GM06990 (cell line): Measurements from ENCODE around the gene LEFTY2.

Source experiments
- DNase-seq: peaks from one replicate; pipeline ENCODE4 v3.0.0-alpha.2; 2011; ENCODE audit not compliant: insufficient read length; ENCODE audit errors: extremely low read depth
- H3K27me3 ChIP-seq: replicated peaks from 2 replicates; pipeline ENCODE4 v1.6.0; 2011; ENCODE audit warnings: low read length; ENCODE audit not compliant: control insufficient read depth, insufficient read depth
- H3K36me3 ChIP-seq: 2 replicates; pipeline ENCODE4 v1.5.1; 2011; ENCODE audit warnings: low read length; ENCODE audit not compliant: control insufficient read depth, insufficient read depth
- H3K4me3 ChIP-seq: replicated peaks from 2 replicates; pipeline ENCODE4 v1.5.1; 2011; ENCODE audit warnings: low read depth, mild to moderate bottlenecking, control low read depth, low read length
- TF ChIP-seq, protein P1 (sequence below): IDR thresholded peaks from 2 replicates; pipeline ENCODE4 v1.5.1; 2011; ENCODE audit warnings: low read length, control low read depth, mild to moderate bottlenecking, inconsistent platforms; ENCODE audit not compliant: insufficient read depth, poor library complexity, severe bottlenecking

Gene LEFTY2

DNA sequence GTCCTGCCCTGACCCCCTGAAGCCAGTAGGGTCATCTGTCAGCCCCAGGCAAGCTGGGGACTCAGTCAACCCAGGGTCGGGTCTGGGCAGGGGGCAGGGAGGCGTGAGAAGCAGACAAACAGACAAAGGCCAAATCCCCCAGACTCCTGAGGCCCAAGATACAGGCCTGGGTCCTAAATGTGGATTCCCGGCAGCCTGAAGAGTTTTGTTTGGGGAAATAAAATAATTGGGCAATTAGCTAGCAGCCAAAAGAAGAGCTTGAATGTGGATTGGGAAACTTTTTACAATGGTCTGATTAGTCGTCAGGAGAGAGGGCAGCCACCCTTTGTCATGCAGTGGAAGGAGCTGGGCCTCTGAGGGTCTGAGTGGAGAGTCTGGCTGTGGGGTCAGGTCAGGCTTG, 4.5 kb upstream of the LEFTY2 start:
- no peaks in the 10 kb centered on the region for H3K36me3 ChIP-seq
- no peaks in the 10 kb centered on the region for H3K27me3 ChIP-seq
- TF ChIP-seq, protein P1, sequence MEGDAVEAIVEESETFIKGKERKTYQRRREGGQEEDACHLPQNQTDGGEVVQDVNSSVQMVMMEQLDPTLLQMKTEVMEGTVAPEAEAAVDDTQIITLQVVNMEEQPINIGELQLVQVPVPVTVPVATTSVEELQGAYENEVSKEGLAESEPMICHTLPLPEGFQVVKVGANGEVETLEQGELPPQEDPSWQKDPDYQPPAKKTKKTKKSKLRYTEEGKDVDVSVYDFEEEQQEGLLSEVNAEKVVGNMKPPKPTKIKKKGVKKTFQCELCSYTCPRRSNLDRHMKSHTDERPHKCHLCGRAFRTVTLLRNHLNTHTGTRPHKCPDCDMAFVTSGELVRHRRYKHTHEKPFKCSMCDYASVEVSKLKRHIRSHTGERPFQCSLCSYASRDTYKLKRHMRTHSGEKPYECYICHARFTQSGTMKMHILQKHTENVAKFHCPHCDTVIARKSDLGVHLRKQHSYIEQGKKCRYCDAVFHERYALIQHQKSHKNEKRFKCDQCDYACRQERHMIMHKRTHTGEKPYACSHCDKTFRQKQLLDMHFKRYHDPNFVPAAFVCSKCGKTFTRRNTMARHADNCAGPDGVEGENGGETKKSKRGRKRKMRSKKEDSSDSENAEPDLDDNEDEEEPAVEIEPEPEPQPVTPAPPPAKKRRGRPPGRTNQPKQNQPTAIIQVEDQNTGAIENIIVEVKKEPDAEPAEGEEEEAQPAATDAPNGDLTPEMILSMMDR: no peak
- no peak for DNase-seq
- no peak overlapping the region for H3K4me3 ChIP-seq

DNA sequence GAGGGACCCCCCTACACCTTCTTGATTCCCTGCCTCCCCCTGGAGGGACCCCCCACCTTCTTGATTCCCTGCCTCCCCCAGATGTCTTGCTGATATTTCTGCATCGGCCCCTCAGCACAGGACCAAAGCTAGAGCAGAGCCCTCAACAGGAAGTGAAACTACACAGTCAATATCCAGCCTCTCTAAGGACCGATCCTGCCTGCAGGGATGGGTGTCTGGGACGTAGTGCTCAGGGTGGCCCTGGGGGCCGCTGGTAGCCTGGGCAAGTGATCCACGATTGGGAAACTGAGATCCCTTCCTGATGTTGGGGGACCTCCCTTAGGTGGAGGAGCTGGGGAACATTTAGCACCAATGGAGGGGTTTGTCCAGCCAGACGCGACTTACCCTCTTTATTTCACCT, 3.9 kb upstream of the LEFTY2 start:
- TF ChIP-seq, protein P1: no peak
- no peaks in the 10 kb centered on the region for H3K36me3 ChIP-seq
- DNase-seq: peak; percentile 50
- H3K4me3 ChIP-seq: no peak overlapping the region
- H3K27me3 ChIP-seq: no peaks in the 10 kb centered on the region

DNA sequence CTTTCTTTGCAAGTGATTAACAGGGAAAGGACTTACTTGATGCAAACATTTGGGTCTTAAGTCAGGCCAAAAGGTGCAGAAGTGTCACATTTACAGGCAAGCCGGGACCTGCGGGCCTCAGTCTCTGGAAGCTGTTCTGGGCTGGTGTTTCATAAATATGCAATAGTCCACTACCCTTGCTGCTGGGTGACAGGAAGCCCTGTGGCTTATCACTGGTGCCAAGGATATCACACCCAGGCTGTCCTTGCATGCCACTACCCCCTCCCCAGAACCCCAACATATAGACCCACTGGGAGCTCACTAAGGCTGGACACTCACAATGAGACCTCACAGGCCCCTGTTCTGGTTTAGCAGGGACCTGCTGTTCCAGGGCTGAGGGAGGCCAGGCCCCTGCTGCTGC, 3.4 kb upstream of the LEFTY2 start:
- TF ChIP-seq, protein P1: no peak
- DNase-seq: no peak
- Histone ChIP-seq H3K36me3 (no peaks in the 10 kb centered on the region), H3K4me3 (no peak overlapping the region), H3K27me3 (no peaks in the 10 kb centered on the region)

DNA sequence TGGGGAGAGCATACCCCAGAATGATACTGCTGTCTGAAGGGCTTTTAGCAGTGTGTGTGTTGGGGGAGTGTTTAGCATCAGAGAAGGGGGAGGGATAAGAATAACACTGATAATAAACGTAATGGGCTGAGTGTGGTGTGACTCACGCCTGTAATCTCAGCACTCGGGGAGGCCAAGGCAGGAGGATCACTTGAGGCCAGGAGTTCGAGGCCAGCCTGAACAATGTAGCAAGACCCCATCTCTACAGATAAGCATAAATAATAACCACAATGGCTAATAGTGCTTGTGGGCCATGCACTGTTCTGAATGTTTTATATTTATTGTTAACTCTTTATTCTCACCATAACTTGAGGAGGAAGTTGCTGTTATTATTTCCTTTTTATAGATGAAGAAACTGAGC, 2.6 kb upstream of the LEFTY2 start:
- Histone ChIP-seq H3K27me3 (no peaks in the 10 kb centered on the region), H3K4me3 (no peak overlapping the region), H3K36me3 (no peaks in the 10 kb centered on the region)
- TF ChIP-seq, protein P1: no peak
- no peak for DNase-seq

DNA sequence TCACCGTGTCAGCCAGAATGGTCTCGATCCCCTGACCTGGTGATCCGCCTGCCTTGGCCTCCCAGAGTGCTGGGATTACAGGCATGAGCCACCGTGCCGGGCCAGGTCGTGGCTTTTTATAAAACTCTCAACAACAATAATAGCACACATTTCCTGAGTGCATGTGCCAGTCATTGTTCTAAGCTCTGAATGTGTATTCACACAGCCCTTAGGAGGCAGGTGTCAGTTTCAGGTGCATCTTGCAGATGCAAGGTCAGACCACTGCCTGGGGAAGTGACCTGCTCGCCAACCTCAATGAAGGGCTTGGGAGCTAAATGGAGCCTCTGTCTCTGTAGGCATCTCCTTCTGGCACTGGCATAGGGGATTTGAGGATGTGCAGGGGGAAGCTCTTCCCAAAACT, 1.6 kb upstream of the LEFTY2 start:
- TF ChIP-seq, protein P1: no peak
- H3K4me3 ChIP-seq: no peak overlapping the region
- DNase-seq: peak; percentile 63

DNA sequence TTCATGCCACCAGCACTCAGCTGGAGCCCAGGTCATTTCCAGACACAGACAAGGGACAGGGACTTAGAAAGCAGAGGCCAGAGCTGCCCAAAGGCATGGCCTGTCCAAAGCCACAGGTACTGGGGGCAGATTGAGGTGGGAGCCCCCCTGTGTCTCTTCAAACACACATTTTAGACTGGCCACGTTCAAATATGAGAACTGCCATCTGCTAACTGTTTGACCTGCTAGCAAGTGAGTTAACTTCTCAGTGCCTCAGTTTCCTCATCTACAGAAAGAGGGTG, 862 bp upstream of the LEFTY2 start:
- TF ChIP-seq, protein P1: no peak
- Histone ChIP-seq H3K27me3 (no peaks in the 10 kb centered on the region), H3K36me3 (no peaks in the 10 kb centered on the region), H3K4me3 (no peak overlapping the region)
- no peak for DNase-seq

More for the DNA sequence above, 1.6 kb upstream of the LEFTY2 start:
- H3K36me3 ChIP-seq: no peaks in the 10 kb centered on the region
- no peaks in the 10 kb centered on the region for H3K27me3 ChIP-seq
